Measurements from ENCODE around the gene ALX1.
A peak's percentile ranks its signal among the peaks of the same experiment; 100 is the strongest.

Gene ALX1

DNA sequence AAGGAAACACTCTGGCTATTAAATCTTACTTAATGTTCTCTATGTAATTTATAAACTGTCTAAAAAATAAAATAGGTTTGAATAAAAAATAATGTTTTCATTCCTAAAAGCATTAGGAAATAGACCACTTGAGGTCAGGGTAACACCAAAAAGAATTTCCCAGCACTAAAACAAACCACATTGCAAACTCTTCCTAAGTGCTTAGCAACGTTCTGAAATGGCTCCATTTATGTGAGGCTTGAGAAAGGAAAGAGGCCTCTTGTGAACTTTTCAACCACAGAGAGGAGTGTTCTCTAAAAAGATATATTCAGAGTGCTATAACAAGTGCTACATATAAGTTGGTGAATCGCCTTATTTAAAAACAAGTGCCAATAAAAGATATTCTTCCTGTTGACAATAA, 42.7 kb downstream of the ALX1 start:
- no peak overlapping the region for H3K4me3 ChIP-seq (ENCODE audit: low read depth, low read length)
- DNase-seq (ENCODE audit: low read depth): peak; percentile 3
- TF ChIP-seq, protein P1, sequence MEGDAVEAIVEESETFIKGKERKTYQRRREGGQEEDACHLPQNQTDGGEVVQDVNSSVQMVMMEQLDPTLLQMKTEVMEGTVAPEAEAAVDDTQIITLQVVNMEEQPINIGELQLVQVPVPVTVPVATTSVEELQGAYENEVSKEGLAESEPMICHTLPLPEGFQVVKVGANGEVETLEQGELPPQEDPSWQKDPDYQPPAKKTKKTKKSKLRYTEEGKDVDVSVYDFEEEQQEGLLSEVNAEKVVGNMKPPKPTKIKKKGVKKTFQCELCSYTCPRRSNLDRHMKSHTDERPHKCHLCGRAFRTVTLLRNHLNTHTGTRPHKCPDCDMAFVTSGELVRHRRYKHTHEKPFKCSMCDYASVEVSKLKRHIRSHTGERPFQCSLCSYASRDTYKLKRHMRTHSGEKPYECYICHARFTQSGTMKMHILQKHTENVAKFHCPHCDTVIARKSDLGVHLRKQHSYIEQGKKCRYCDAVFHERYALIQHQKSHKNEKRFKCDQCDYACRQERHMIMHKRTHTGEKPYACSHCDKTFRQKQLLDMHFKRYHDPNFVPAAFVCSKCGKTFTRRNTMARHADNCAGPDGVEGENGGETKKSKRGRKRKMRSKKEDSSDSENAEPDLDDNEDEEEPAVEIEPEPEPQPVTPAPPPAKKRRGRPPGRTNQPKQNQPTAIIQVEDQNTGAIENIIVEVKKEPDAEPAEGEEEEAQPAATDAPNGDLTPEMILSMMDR (IDR thresholded peaks at IDR 0.05; ENCODE audit: insufficient read depth, low read depth, low read length, missing control alignments): no peak

GRCh38 chr12:85325442-85325841, 45.4 kb downstream of the ALX1 start:
- DNase-seq (ENCODE audit: low read depth): no peak
- TF ChIP-seq, protein P1 (IDR thresholded peaks at IDR 0.05; ENCODE audit: insufficient read depth, low read depth, low read length, missing control alignments): no peak
- H3K4me3 ChIP-seq (ENCODE audit: low read depth, low read length): no peak overlapping the region

GRCh38 chr12:85329913-85330312, 49.9 kb downstream of the ALX1 start:
- TF ChIP-seq, protein P1 (IDR thresholded peaks at IDR 0.05; ENCODE audit: insufficient read depth, low read depth, low read length, missing control alignments): no peak
- no peak for DNase-seq (ENCODE audit: low read depth)
- no peak overlapping the region for H3K4me3 ChIP-seq (ENCODE audit: low read depth, low read length)

GRCh38 chr12:85348779-85349178, 68.8 kb downstream of the ALX1 start:
- DNase-seq (ENCODE audit: low read depth): no peak
- TF ChIP-seq, protein P1 (IDR thresholded peaks at IDR 0.05; ENCODE audit: insufficient read depth, low read depth, low read length, missing control alignments): no peak
- H3K4me3 ChIP-seq (ENCODE audit: low read depth, low read length): no peak overlapping the region

GRCh38 chr12:85350356-85350755, 70.3 kb downstream of the ALX1 start:
- TF ChIP-seq, protein P1 (IDR thresholded peaks at IDR 0.05; ENCODE audit: insufficient read depth, low read depth, low read length, missing control alignments): no peak
- no peak overlapping the region for H3K4me3 ChIP-seq (ENCODE audit: low read depth, low read length)
- DNase-seq (ENCODE audit: low read depth): no peak

Measured in GM12865 (cell line).